Measurements from ENCODE around the gene USP36. TPM values are rescaled to one million over a fixed set of nuclear protein-coding genes. Genes with fewer than 3 reads are reported as not detected.

The USP36 gene
- total RNA-seq, 2 experiments from 2014 or later: 47.2 to 144 TPM

- BruUV-seq (replicated peaks): no TSS peak
- TF ChIP-seq CTCF (conservative IDR thresholded peaks at IDR 0.05; ENCODE audit: low read length) (no peak), EZH2phosphoT487 (IDR thresholded peaks at IDR 0.05; ENCODE audit: borderline replicate concordance, low read depth, low read length) (no peak)
- intact Hi-C loops (cut with micrococcal nuclease; ENCODE audit: unreplicated experiment): no loop called here
- H3K9me3 ChIP-seq (ENCODE audit: low read length): no peaks in the 10 kb centered on the region
- H3K36me3 ChIP-seq (ENCODE audit: insufficient read depth, low read length): no peaks in the 10 kb centered on the region
- no peaks in the 10 kb centered on the region for H4K20me1 ChIP-seq (ENCODE audit: insufficient read depth, low read length)
- DNase-seq (ENCODE audit: low spot score): no peak
- no peaks in the 10 kb centered on the region for H3K9me2 ChIP-seq (ENCODE audit: insufficient read depth, low read length)
- H3K4me1 ChIP-seq (ENCODE audit: insufficient read depth, low read length, poor library complexity, severe bottlenecking): no peaks in the 10 kb centered on the region
- no peak overlapping the region for H3K27ac ChIP-seq (ENCODE audit: low read depth, low read length, poor library complexity, severe bottlenecking)
- H3K79me2 ChIP-seq (ENCODE audit: insufficient read depth, low read depth, low read length): no peaks in the 10 kb centered on the region
- H2AFZ ChIP-seq (ENCODE audit: low read length): no peak overlapping the region
- no peak overlapping the region for H3K4me3 ChIP-seq (ENCODE audit: low read depth, low read length, poor library complexity, severe bottlenecking)
- ChIA-PET CTCF (ENCODE audit: unreplicated experiment) (no interaction called here), POLR2A (interaction anchor here (1.3 kb wide), 1 partner anchor 17 kb away, joined by 5 read pairs; no protein-coding TSS in a partner anchor)
- H3K4me2 ChIP-seq (ENCODE audit: low read length): no peak overlapping the region
These were observed 33.1 kb upstream of the USP36 start for GRCh38 chr17:78873519-78874340.

- DNase-seq (ENCODE audit: low spot score): no peak
- H3K27ac ChIP-seq (ENCODE audit: low read depth, low read length, poor library complexity, severe bottlenecking): no peak overlapping the region
- no peak overlapping the region for H2AFZ ChIP-seq (ENCODE audit: low read length)
- ChIA-PET CTCF (ENCODE audit: unreplicated experiment) (no interaction called here), POLR2A (no interaction called here)
- no peak overlapping the region for H3K4me2 ChIP-seq (ENCODE audit: low read length)
- no TSS peak for BruUV-seq (replicated peaks)
- H3K9me2 ChIP-seq (ENCODE audit: insufficient read depth, low read length): no peaks in the 10 kb centered on the region
- intact Hi-C loops (cut with micrococcal nuclease; ENCODE audit: unreplicated experiment): no loop called here
- no peaks in the 10 kb centered on the region for H3K79me2 ChIP-seq (ENCODE audit: insufficient read depth, low read depth, low read length)
- TF ChIP-seq CTCF (conservative IDR thresholded peaks at IDR 0.05; ENCODE audit: low read length) (no peak), EZH2phosphoT487 (IDR thresholded peaks at IDR 0.05; ENCODE audit: borderline replicate concordance, low read depth, low read length) (no peak)
- no peaks in the 10 kb centered on the region for H3K4me1 ChIP-seq (ENCODE audit: insufficient read depth, low read length, poor library complexity, severe bottlenecking)
- no peaks in the 10 kb centered on the region for H4K20me1 ChIP-seq (ENCODE audit: insufficient read depth, low read length)
- H3K4me3 ChIP-seq (ENCODE audit: low read depth, low read length, poor library complexity, severe bottlenecking): no peak overlapping the region
- H3K9me3 ChIP-seq (ENCODE audit: low read length): no peaks in the 10 kb centered on the region
- no peaks in the 10 kb centered on the region for H3K36me3 ChIP-seq (ENCODE audit: insufficient read depth, low read length)
These were observed 31.9 kb upstream of the USP36 start for GRCh38 chr17:78872486-78872885.

DNA sequence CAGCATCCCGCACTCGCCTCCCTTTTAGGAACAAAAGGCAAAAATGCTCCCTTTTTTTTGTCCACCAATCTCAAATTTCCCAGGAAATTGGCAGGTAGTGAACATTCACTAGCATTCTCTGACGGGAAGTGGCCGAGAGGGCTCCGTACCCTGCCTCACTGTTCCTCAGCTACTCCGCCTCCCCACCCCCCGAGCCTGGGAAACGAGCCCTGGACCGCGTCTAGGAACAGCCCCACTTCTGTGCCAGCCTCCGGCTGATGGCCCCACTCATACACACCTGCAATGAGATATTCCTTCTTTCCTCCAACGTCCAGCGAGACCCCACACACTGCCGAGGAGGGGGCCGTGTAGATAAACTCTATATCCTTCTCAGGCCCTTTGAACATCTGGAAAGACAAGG, 30.0 kb upstream of the USP36 start:
- intact Hi-C loops (cut with micrococcal nuclease; ENCODE audit: unreplicated experiment): no loop called here
- Histone ChIP-seq H2AFZ (ENCODE audit: low read length) (no peak overlapping the region), H3K9me2 (ENCODE audit: insufficient read depth, low read length) (no peaks in the 10 kb centered on the region), H3K9me3 (ENCODE audit: low read length) (no peaks in the 10 kb centered on the region), H3K4me1 (ENCODE audit: insufficient read depth, low read length, poor library complexity, severe bottlenecking) (no peaks in the 10 kb centered on the region), H3K27ac (ENCODE audit: low read depth, low read length, poor library complexity, severe bottlenecking) (no peak overlapping the region), H3K4me2 (ENCODE audit: low read length) (no peak overlapping the region), H3K36me3 (ENCODE audit: insufficient read depth, low read length) (no peaks in the 10 kb centered on the region), H4K20me1 (ENCODE audit: insufficient read depth, low read length) (no peaks in the 10 kb centered on the region), H3K4me3 (ENCODE audit: low read depth, low read length, poor library complexity, severe bottlenecking) (no peak overlapping the region), H3K79me2 (ENCODE audit: insufficient read depth, low read depth, low read length) (no peaks in the 10 kb centered on the region)
- DNase-seq (ENCODE audit: low spot score): no peak
- ChIA-PET POLR2A (no interaction called here), CTCF (ENCODE audit: unreplicated experiment) (no interaction called here)
- TF ChIP-seq CTCF (conservative IDR thresholded peaks at IDR 0.05; ENCODE audit: low read length): no peak
- TF ChIP-seq EZH2phosphoT487 (IDR thresholded peaks at IDR 0.05; ENCODE audit: borderline replicate concordance, low read depth, low read length): no peak
- BruUV-seq (replicated peaks): no TSS peak

Measured in OCI-LY7 (cell line).